ENCODE results near the gene TRAM2.

Gene TRAM2

GRCh38 chr6:52546192-52546591, 30.7 kb downstream of the TRAM2 start:
- DNase-seq (ENCODE audit: low read depth) = no peak

- DNase-seq (ENCODE audit: low read depth) = no peak
Measured at GRCh38 chr6:52545406-52546119, 31.3 kb downstream of the TRAM2 start.

GRCh38 chr6:52544602-52545405, 32.1 kb downstream of the TRAM2 start:
- no peak for DNase-seq (ENCODE audit: low read depth)

GRCh38 chr6:52543729-52544601, 32.9 kb downstream of the TRAM2 start:
- no peak for DNase-seq (ENCODE audit: low read depth)

- no peak for DNase-seq (ENCODE audit: low read depth)
Measured at GRCh38 chr6:52543262-52543661, 33.6 kb downstream of the TRAM2 start.

- DNase-seq (ENCODE audit: low read depth) = no peak
Measured at GRCh38 chr6:52541135-52541534, 35.7 kb downstream of the TRAM2 start.

- DNase-seq (ENCODE audit: low read depth) = no peak
Measured at GRCh38 chr6:52540286-52540902, 36.5 kb downstream of the TRAM2 start.

GRCh38 chr6:52539607-52540006, 37.3 kb downstream of the TRAM2 start:
- DNase-seq (ENCODE audit: low read depth) = no peak

GRCh38 chr6:52538901-52539354, 37.9 kb downstream of the TRAM2 start:
- no peak for DNase-seq (ENCODE audit: low read depth)

- no peak for DNase-seq (ENCODE audit: low read depth)
Measured at GRCh38 chr6:52538252-52538900, 38.5 kb downstream of the TRAM2 start.

GRCh38 chr6:52537001-52537753, 39.7 kb downstream of the TRAM2 start:
- DNase-seq (ENCODE audit: low read depth) = no peak

GRCh38 chr6:52536424-52536916, 40.4 kb downstream of the TRAM2 start:
- no peak for DNase-seq (ENCODE audit: low read depth)

GRCh38 chr6:52535711-52536423, 41.0 kb downstream of the TRAM2 start:
- no peak for DNase-seq (ENCODE audit: low read depth)

- DNase-seq (ENCODE audit: low read depth) = no peak
Measured at GRCh38 chr6:52534966-52535390, 41.9 kb downstream of the TRAM2 start.

GRCh38 chr6:52534363-52534762, 42.5 kb downstream of the TRAM2 start:
- no peak for DNase-seq (ENCODE audit: low read depth)

GRCh38 chr6:52533491-52533890, 43.4 kb downstream of the TRAM2 start:
- no peak for DNase-seq (ENCODE audit: low read depth)

GRCh38 chr6:52532457-52532856, 44.4 kb downstream of the TRAM2 start:
- no peak for DNase-seq (ENCODE audit: low read depth)

GRCh38 chr6:52531834-52532233, 45.0 kb downstream of the TRAM2 start:
- DNase-seq (ENCODE audit: low read depth) = no peak

- no peak for DNase-seq (ENCODE audit: low read depth)
Measured at GRCh38 chr6:52531396-52531795, 45.5 kb downstream of the TRAM2 start.

- no peak for DNase-seq (ENCODE audit: low read depth)
Measured at GRCh38 chr6:52530351-52530750, 46.5 kb downstream of the TRAM2 start.
